KMS-11 (cell line): ENCODE data around the gene SRSF10.

Experiments used
- H2AFZ ChIP-seq: fragments of 200-600 bp; sonication (generic); 2 replicates; pipeline ENCODE4 v1.6.1; 2016; ENCODE audit warnings: antibody characterized with exemption, mixed run types, low read depth
- H3K27ac ChIP-seq: fragments of 200-600 bp; sonication (generic); 2 replicates; pipeline ENCODE4 v1.6.1; 2016; ENCODE audit warnings: mild to moderate bottlenecking, mixed run types
- H3K27me3 ChIP-seq: fragments of 200-600 bp; sonication (generic); 2 replicates; pipeline ENCODE4 v1.6.1; 2017; ENCODE audit warnings: mild to moderate bottlenecking, low read depth, mixed run types, moderate library complexity; ENCODE audit not compliant: insufficient read depth
- H3K36me3 ChIP-seq: fragments of 200-600 bp; sonication (generic); 2 replicates; pipeline ENCODE4 v1.6.1; 2017; ENCODE audit warnings: mild to moderate bottlenecking, mixed run types; ENCODE audit not compliant: insufficient read depth
- H3K4me1 ChIP-seq: fragments of 200-600 bp; sonication (generic); 2 replicates; pipeline ENCODE4 v1.6.1; 2016; ENCODE audit warnings: mild to moderate bottlenecking, low read depth, mixed run types; ENCODE audit not compliant: poor library complexity, severe bottlenecking
- H3K4me2 ChIP-seq: fragments of 200-600 bp; sonication (generic); 2 replicates; pipeline ENCODE4 v1.7.0; 2016; ENCODE audit warnings: mild to moderate bottlenecking, mixed run types
- H3K4me3 ChIP-seq: fragments of 200-600 bp; sonication (generic); IDR thresholded peaks from 2 replicates; pipeline ENCODE4 v1.6.1; 2017; ENCODE audit warnings: low read depth, low read length, mixed read lengths; ENCODE audit not compliant: insufficient read depth
- H3K79me2 ChIP-seq: fragments of 200-600 bp; sonication (generic); 2 replicates; pipeline ENCODE4 v1.6.1; 2016; ENCODE audit warnings: low read depth, mixed run types; ENCODE audit not compliant: insufficient read depth
- H3K9ac ChIP-seq: fragments of 200-600 bp; sonication (generic); 2 replicates; pipeline ENCODE4 v1.6.1; 2016; ENCODE audit warnings: mild to moderate bottlenecking, mixed run types
- H4K20me1 ChIP-seq: fragments of 200-600 bp; sonication (generic); 2 replicates; pipeline ENCODE4 v1.6.1; 2016; ENCODE audit warnings: mild to moderate bottlenecking, mixed run types; ENCODE audit not compliant: insufficient read depth
- CTCF ChIP-seq: fragments of 200-600 bp; sonication (generic); conservative IDR thresholded peaks from 2 replicates; pipeline ENCODE4 v1.6.1; 2017; ENCODE audit warnings: low read depth, mild to moderate bottlenecking, antibody characterized with exemption, low read length, moderate library complexity, mixed read lengths

SRSF10 gene

GRCh38 chr1:23984417-23985186, 4.5 kb upstream of the SRSF10 start:
- Histone ChIP-seq H3K4me3 (no peak overlapping the region), H2AFZ (no peak overlapping the region), H3K79me2 (peaks cover 6% of the 10 kb centered on the region), H3K4me2 (no peak overlapping the region), H3K9ac (no peak overlapping the region), H3K27me3 (no peaks in the 10 kb centered on the region), H3K4me1 (peaks cover 8% of the 10 kb centered on the region), H3K27ac (no peak overlapping the region), H3K36me3 (no peaks in the 10 kb centered on the region), H4K20me1 (no peaks in the 10 kb centered on the region)
- TF ChIP-seq CTCF = no peak

- peaks cover 38% of the 10 kb centered on the region for H3K4me1 ChIP-seq
- no peak overlapping the region for H3K4me3 ChIP-seq
- H2AFZ ChIP-seq = peak overlapping the region; percentile 84
These were observed 572 bp upstream of the SRSF10 start for GRCh38 chr1:23980728-23981070.

GRCh38 chr1:23979387-23979880, 693 bp downstream of the SRSF10 start:
- H3K9ac ChIP-seq = peak overlapping the region; percentile 100
- H3K36me3 ChIP-seq = peaks cover 13% of the 10 kb centered on the region; the same call in 1 of the 2 replicates
- peaks cover 31% of the 10 kb centered on the region for H4K20me1 ChIP-seq

More at GRCh38 chr1:23980728-23981070, 572 bp upstream of the SRSF10 start:
- Histone ChIP-seq H3K4me2 (peak overlapping the region; percentile 86), H4K20me1 (peaks cover 24% of the 10 kb centered on the region), H3K27me3 (no peaks in the 10 kb centered on the region), H3K36me3 (peaks cover 8% of the 10 kb centered on the region; the same call in 1 of the 2 replicates), H3K9ac (peak overlapping the region; percentile 100), H3K79me2 (peaks cover 45% of the 10 kb centered on the region), H3K27ac (peak overlapping the region; percentile 97)
- TF ChIP-seq CTCF = no peak

GRCh38 chr1:23978805-23979204, 1.3 kb downstream of the SRSF10 start:
- Histone ChIP-seq H4K20me1 (peaks cover 35% of the 10 kb centered on the region), H3K27ac (peak overlapping the region; percentile 97), H3K4me1 (peaks cover 53% of the 10 kb centered on the region), H2AFZ (no peak overlapping the region), H3K36me3 (peaks cover 13% of the 10 kb centered on the region; the same call in 1 of the 2 replicates), H3K4me2 (peak overlapping the region; percentile 82), H3K9ac (peak overlapping the region; percentile 100), H3K27me3 (no peaks in the 10 kb centered on the region), H3K79me2 (peaks cover 64% of the 10 kb centered on the region), H3K4me3 (no peak overlapping the region)
- no peak for TF ChIP-seq CTCF

More at GRCh38 chr1:23979387-23979880, 693 bp downstream of the SRSF10 start:
- Histone ChIP-seq H3K4me2 (peak overlapping the region; percentile 82), H3K4me3 (no peak overlapping the region), H3K27me3 (no peaks in the 10 kb centered on the region), H3K4me1 (peaks cover 49% of the 10 kb centered on the region), H3K27ac (peak overlapping the region; percentile 97), H2AFZ (no peak overlapping the region), H3K79me2 (peaks cover 58% of the 10 kb centered on the region)
- TF ChIP-seq CTCF = no peak
